SU-DHL-6 (cell line): ENCODE data around the gene HYPK.
A peak's percentile ranks its signal among the peaks of the same experiment; 100 is the strongest.
"Not testable (repeated sequence)": the region's sequence is repeated elsewhere in the genome, so short reads cannot be mapped to it uniquely, and the experiment has no call there.

Experiments used
- H2AFZ ChIP-seq: fragments of 200-600 bp; sonication (generic); 2 replicates; pipeline ENCODE4 v1.6.1; 2014; ENCODE audit warnings: low read depth, mild to moderate bottlenecking, moderate library complexity, mixed read lengths, antibody characterized with exemption, low read length; ENCODE audit not compliant: severe bottlenecking
- H3F3A ChIP-seq: fragments of 200-600 bp; shearing (Covaris generic); 2 replicates; pipeline ENCODE4 v1.6.0; 2016; ENCODE audit warnings: antibody characterized with exemption, mild to moderate bottlenecking; ENCODE audit not compliant: insufficient read depth
- H3K27ac ChIP-seq: fragments of 200-600 bp; sonication (generic); 2 replicates; pipeline ENCODE4 v1.5.1; 2016; ENCODE audit warnings: low read depth, mild to moderate bottlenecking, low read length, moderate library complexity, mixed read lengths
- H3K27me3 ChIP-seq: fragments of 200-600 bp; sonication (generic), shearing (Covaris generic); 2 replicates; pipeline ENCODE4 v1.6.0; 2014; ENCODE audit warnings: mild to moderate bottlenecking, low read length
- H3K36me3 ChIP-seq: fragments of 200-600 bp; sonication (generic); 2 replicates; pipeline ENCODE4 v1.6.1; 2014; ENCODE audit warnings: mild to moderate bottlenecking, low read length, mixed read lengths
- H3K4me2 ChIP-seq: fragments of 300-600, 200-600 bp; shearing (Covaris generic), sonication (generic); 2 replicates; pipeline ENCODE4 v1.6.0; 2014; ENCODE audit warnings: low read length, low read depth, mild to moderate bottlenecking; ENCODE audit not compliant: poor library complexity, severe bottlenecking
- H3K4me3 ChIP-seq: fragments of 200-600 bp; sonication (generic); 2 replicates; pipeline ENCODE4 v1.5.1; 2014; ENCODE audit warnings: antibody characterized with exemption, low read length, mild to moderate bottlenecking, mixed read lengths; ENCODE audit not compliant: insufficient read depth, poor library complexity, severe bottlenecking
- H3K79me2 ChIP-seq: fragments of 200-600 bp; sonication (generic); 2 replicates; pipeline ENCODE4 v1.6.1; 2014; ENCODE audit warnings: mild to moderate bottlenecking, low read length, moderate library complexity; ENCODE audit not compliant: insufficient read depth
- H3K9ac ChIP-seq: fragments of 200-600 bp; sonication (generic); 2 replicates; pipeline ENCODE4 v1.7.0; 2014; ENCODE audit warnings: mild to moderate bottlenecking, low read length
- H3K9me2 ChIP-seq: fragments of 200-600 bp; sonication (generic); replicated peaks from 2 replicates; pipeline ENCODE4 v1.6.1; 2014; ENCODE audit warnings: low read length; ENCODE audit not compliant: insufficient read depth
- H3K9me3 ChIP-seq: fragments of 200-600 bp; sonication (generic); 2 replicates; pipeline ENCODE4 v1.6.1; 2014; ENCODE audit warnings: low read length, mixed read lengths; ENCODE audit not compliant: insufficient read depth
- H4K20me1 ChIP-seq: fragments of 200-600 bp; sonication (generic); 2 replicates; pipeline ENCODE4 v1.6.1; 2014; ENCODE audit warnings: low read depth, mild to moderate bottlenecking, antibody characterized with exemption, low read length, moderate library complexity, mixed read lengths
- CTCF ChIP-seq: fragments of 200-600 bp; sonication (generic); IDR thresholded peaks from one replicate; pipeline ENCODE4 v1.5.1; 2017; ENCODE audit warnings: antibody characterized with exemption, mild to moderate bottlenecking, low read length, moderate library complexity; ENCODE audit not compliant: insufficient read depth, poor library complexity, severe bottlenecking
- EZH2phosphoT487 ChIP-seq: fragments of 200-600 bp; sonication (generic), shearing (Covaris generic); conservative IDR thresholded peaks from 2 replicates; pipeline ENCODE4 v1.6.1; 2018; ENCODE audit warnings: mild to moderate bottlenecking, antibody characterized with exemption, low read length, moderate library complexity, mixed read lengths

HYPK gene

GRCh38 chr15:43824302-43825246, 24.2 kb downstream of the HYPK start, which contains the start of gene MFAP1:
MFAP1 (minus strand) TSS chr15:43824690; CDS start chr15:43824569, 121 bp downstream.
- peak within 1 kb of the TSS; percentile 99 for H3K4me3 ChIP-seq
- no peak for TF ChIP-seq CTCF
- TF ChIP-seq EZH2phosphoT487, result no peak
- H3K27me3 ChIP-seq, result no peaks in the 10 kb centered on the region
- 0 out of 2 replicates have a peak, but pooled peaks cover 3% of the 10 kb centered on the region for H4K20me1 ChIP-seq
- no peaks in the 10 kb centered on the region for H3K9me2 ChIP-seq
- peaks cover 21% of the 10 kb centered on the region for H3K36me3 ChIP-seq
- peaks cover 85% of the 10 kb centered on the region for H3K79me2 ChIP-seq
- peak within 1 kb of the TSS; percentile 95 for H3K4me2 ChIP-seq
- peak within 1 kb of the TSS; percentile 48 for H2AFZ ChIP-seq
- H3K9me3 ChIP-seq, result no peaks in the 10 kb centered on the region
- H3K27ac ChIP-seq, result peak within 1 kb of the TSS; percentile 93
- H3K9ac ChIP-seq, result peak within 1 kb of the TSS; percentile 97
- H3F3A ChIP-seq, result peaks cover 31% of the 10 kb centered on the region

GRCh38 chr15:43825305-43825704, 24.9 kb downstream of the HYPK start:
- H3K27me3 ChIP-seq, H3K9me2 ChIP-seq, H4K20me1 ChIP-seq, H3K4me3 ChIP-seq, H3K9me3 ChIP-seq, H2AFZ ChIP-seq: not testable (repeated sequence)
- peaks cover 38% of the 10 kb centered on the region for H3F3A ChIP-seq
- H3K36me3 ChIP-seq, result peaks cover 27% of the 10 kb centered on the region
- peak overlapping the region; percentile 95 for H3K4me2 ChIP-seq
- peak overlapping the region; percentile 93 for H3K27ac ChIP-seq
- H3K9ac ChIP-seq, result peak overlapping the region; percentile 97; the same call in 1 of the 2 replicates
- peaks cover 85% of the 10 kb centered on the region for H3K79me2 ChIP-seq

- Histone ChIP-seq H3K4me3 (no peak overlapping the region), H2AFZ (no peak overlapping the region), H3F3A (peaks cover 38% of the 10 kb centered on the region), H3K36me3 (peaks cover 22% of the 10 kb centered on the region), H4K20me1 (0 out of 2 replicates have a peak, but pooled peaks cover 2% of the 10 kb centered on the region), H3K9ac (peak overlapping the region; percentile 92), H3K79me2 (peaks cover 85% of the 10 kb centered on the region), H3K4me2 (peak overlapping the region; percentile 100), H3K27ac (peak overlapping the region; percentile 93), H3K9me2 (no peaks in the 10 kb centered on the region), H3K27me3 (no peaks in the 10 kb centered on the region), H3K9me3 (no peaks in the 10 kb centered on the region)
- TF ChIP-seq CTCF (no peak), EZH2phosphoT487 (no peak)
Measured at GRCh38 chr15:43826029-43826507, 25.7 kb downstream of the HYPK start.
